CD14-positive monocyte (primary cell): ENCODE data around the gene MVB12B. TPM values are rescaled to one million over a fixed set of nuclear protein-coding genes. Genes with fewer than 3 reads are reported as not detected.

Experiments used
- DNase-seq, 3 donors: peaks; one replicate each; pipeline ENCODE4 v3.0.0-alpha.2; 2011 to 2022
- H2AFZ ChIP-seq: 2 replicates; pipeline ENCODE4 v1.6.0; 2012; ENCODE audit warnings: mild to moderate bottlenecking, low read depth, low read length, inconsistent platforms; ENCODE audit not compliant: insufficient read depth, poor library complexity, severe bottlenecking
- H3K27ac ChIP-seq, 2 donors: 1 replicate in 1 of 2; 2 replicates in 1 of 2; pipeline ENCODE4 v1.5.1; 2012 to 2013; ENCODE audit warnings: low read length in 2 of 2, control low read depth in 1 of 2, inconsistent platforms in 1 of 2, low read depth in 1 of 2, mild to moderate bottlenecking in 1 of 2
- H3K27me3 ChIP-seq, 2 donors: one replicate each; pipeline versions ENCODE4 v1.6.0 to v1.6.1; 2011 to 2013; ENCODE audit warnings: low read length in 2 of 2; ENCODE audit not compliant: control insufficient read depth in 2 of 2, insufficient read depth in 2 of 2
- H3K36me3 ChIP-seq, 2 donors: replicated peaks in 1 of 2; 1 replicate in 1 of 2; 2 replicates in 1 of 2; pipeline versions ENCODE4 v1.5.1 to v1.6.1; 2012 to 2013; ENCODE audit warnings: low read length in 2 of 2, control low read depth in 1 of 2, inconsistent platforms in 1 of 2, mild to moderate bottlenecking in 1 of 2; ENCODE audit not compliant: insufficient read depth in 2 of 2, control insufficient read depth in 1 of 2
- H3K4me1 ChIP-seq, 2 donors: 1 replicate in 1 of 2; 2 replicates in 1 of 2; pipeline versions ENCODE4 v1.5.1 to v1.6.1; 2012 to 2013; ENCODE audit warnings: low read length in 2 of 2, control low read depth in 1 of 2, inconsistent platforms in 1 of 2, mild to moderate bottlenecking in 1 of 2, moderate library complexity in 1 of 2; ENCODE audit not compliant: insufficient read depth in 2 of 2, control insufficient read depth in 1 of 2
- H3K4me2 ChIP-seq: replicated peaks from 2 replicates; pipeline ENCODE3; 2012; ENCODE audit warnings: low read length, moderate library complexity, mild to moderate bottlenecking; ENCODE audit not compliant: poor library complexity, severe bottlenecking; ENCODE audit errors: extremely low read depth
- H3K4me3 ChIP-seq, 3 experiments: fragments of 200-600 bp in 1 of 3; sonication (generic) in 1 of 3; replicated peaks in 1 of 3; 1 replicate in 2 of 3; 2 replicates in 1 of 3; pipeline ENCODE4 v1.5.1; 2011 to 2013; ENCODE audit warnings: low read length in 3 of 3, mild to moderate bottlenecking in 3 of 3, control low read depth in 2 of 3, low read depth in 2 of 3, inconsistent platforms in 1 of 3, moderate library complexity in 1 of 3
- H3K79me2 ChIP-seq: 2 replicates; pipeline ENCODE4 v1.6.0; 2012; ENCODE audit warnings: mild to moderate bottlenecking, control low read depth, inconsistent platforms, low read length, moderate library complexity; ENCODE audit not compliant: insufficient read depth
- H3K9ac ChIP-seq: 2 replicates; pipeline ENCODE4 v1.6.0; 2017; ENCODE audit warnings: low read length, mild to moderate bottlenecking; ENCODE audit not compliant: insufficient read depth, poor library complexity, severe bottlenecking
- H3K9me3 ChIP-seq, 2 donors: replicated peaks in 1 of 2; 1 replicate in 1 of 2; 2 replicates in 1 of 2; pipeline versions ENCODE4 v1.5.1 to v1.6.1; 2012 to 2013; ENCODE audit warnings: low read length in 2 of 2, control low read depth in 1 of 2; ENCODE audit not compliant: control insufficient read depth in 1 of 2, insufficient read depth in 1 of 2
- H4K20me1 ChIP-seq: 2 replicates; pipeline ENCODE4 v1.6.0; 2012; ENCODE audit warnings: mild to moderate bottlenecking, low read length, control low read depth, moderate library complexity; ENCODE audit not compliant: insufficient read depth
- H3K27ac Mint-ChIP-seq, 7 donors: one replicate each; pipeline ENCODE4 v1.8.0; 2020; ENCODE audit warnings: mild to moderate bottlenecking in 7 of 7, mixed read lengths in 7 of 7, moderate library complexity in 6 of 7, inconsistent platforms in 2 of 7
- H3K27me3 Mint-ChIP-seq, 3 donors: one replicate each; pipeline ENCODE4 v1.8.0; 2021 to 2022; ENCODE audit warnings: low read depth in 3 of 3, mild to moderate bottlenecking in 3 of 3, mixed read lengths in 3 of 3, moderate library complexity in 3 of 3, inconsistent platforms in 1 of 3
- H3K36me3 Mint-ChIP-seq, 2 donors: one replicate each; pipeline ENCODE4 v1.8.0; 2020; ENCODE audit warnings: mixed read lengths in 2 of 2, inconsistent platforms in 1 of 2, mild to moderate bottlenecking in 1 of 2
- H3K4me1 Mint-ChIP-seq: one replicate; pipeline ENCODE4 v1.8.0; 2020; ENCODE audit warnings: mild to moderate bottlenecking, mixed read lengths
- H3K4me3 Mint-ChIP-seq, 2 donors: one replicate each; pipeline ENCODE4 v1.8.0; 2020; ENCODE audit warnings: mild to moderate bottlenecking in 2 of 2, mixed read lengths in 2 of 2, moderate library complexity in 1 of 2
- H3K9me3 Mint-ChIP-seq, 7 donors: one replicate each; pipeline ENCODE4 v1.8.0; 2020 to 2022; ENCODE audit warnings: mixed read lengths in 7 of 7, mild to moderate bottlenecking in 6 of 7, moderate library complexity in 6 of 7, inconsistent platforms in 2 of 7
- WGBS: methylation state at CpG from one replicate; pipeline ENCODE4 v1.1.5; 2013; ENCODE audit warnings: missing lambda C conversion rate; ENCODE audit not compliant: insufficient coverage; 5-methylcytosine and 5-hydroxymethylcytosine counted together
- intact Hi-C, 2 donors: fragments of 100-400 bp; cut with micrococcal nuclease; formaldehyde crosslinking; loops; one replicate each; pipeline versions ENCODE4 v1.15.0 to v1.15.1; 2023
- polyA plus RNA-seq, 3 donors: library from polyadenylated mRNA; depleted of rRNA in 1 of 3; unstranded in 2 of 3; stranded (reverse) in 1 of 3; fragments of 300-500 nt in 2 of 3; fragments of >200 nt in 1 of 3; fragmentation: Illumina TruSeq in 2 of 3; gene quantifications; 1 replicate in 2 of 3; 2 replicates in 1 of 3; pipeline ENCODE4 v1.2.3, GENCODE V29; 2012 to 2021
- TF ChIP-seq, protein P1 (sequence below): fragments of 200-600 bp; IDR thresholded peaks from one replicate; pipeline ENCODE4 v1.8.0; 2022; ENCODE audit warnings: antibody characterized with exemption, mild to moderate bottlenecking

MVB12B gene
- polyA plus RNA-seq, 3 donors, result 2.8 to 8.1 (median 3.5) TPM

GRCh38 chr9:126435626-126436025 is 109.0 kb downstream of the MVB12B start:
- Mint-ChIP-seq H3K36me3 (peaks cover 34 to 35% of the 10 kb centered on the region in 2 donors), H3K27ac (no peak overlapping the region), H3K27me3 (peaks cover 0 to 3% (median 0%) of the 10 kb centered on the region in 3 donors), H3K4me3 (no peak overlapping the region), H3K4me1 (peaks cover 12% of the 10 kb centered on the region), H3K9me3 (no peaks in the 10 kb centered on the region)
- Histone ChIP-seq H3K4me3 (no peak overlapping the region), H3K27ac (no peak overlapping the region), H3K36me3 (peaks cover 0 to 33% of the 10 kb centered on the region in 2 donors), H3K4me2 (no peak overlapping the region), H3K9me3 (no peaks in the 10 kb centered on the region), H3K4me1 (peaks cover 7 to 10% of the 10 kb centered on the region in 2 donors), H4K20me1 (no peaks in the 10 kb centered on the region), H3K79me2 (no peaks in the 10 kb centered on the region), H3K9ac (no peak overlapping the region), H2AFZ (no peak overlapping the region), H3K27me3 (no peaks in the 10 kb centered on the region)
- TF ChIP-seq, protein P1, sequence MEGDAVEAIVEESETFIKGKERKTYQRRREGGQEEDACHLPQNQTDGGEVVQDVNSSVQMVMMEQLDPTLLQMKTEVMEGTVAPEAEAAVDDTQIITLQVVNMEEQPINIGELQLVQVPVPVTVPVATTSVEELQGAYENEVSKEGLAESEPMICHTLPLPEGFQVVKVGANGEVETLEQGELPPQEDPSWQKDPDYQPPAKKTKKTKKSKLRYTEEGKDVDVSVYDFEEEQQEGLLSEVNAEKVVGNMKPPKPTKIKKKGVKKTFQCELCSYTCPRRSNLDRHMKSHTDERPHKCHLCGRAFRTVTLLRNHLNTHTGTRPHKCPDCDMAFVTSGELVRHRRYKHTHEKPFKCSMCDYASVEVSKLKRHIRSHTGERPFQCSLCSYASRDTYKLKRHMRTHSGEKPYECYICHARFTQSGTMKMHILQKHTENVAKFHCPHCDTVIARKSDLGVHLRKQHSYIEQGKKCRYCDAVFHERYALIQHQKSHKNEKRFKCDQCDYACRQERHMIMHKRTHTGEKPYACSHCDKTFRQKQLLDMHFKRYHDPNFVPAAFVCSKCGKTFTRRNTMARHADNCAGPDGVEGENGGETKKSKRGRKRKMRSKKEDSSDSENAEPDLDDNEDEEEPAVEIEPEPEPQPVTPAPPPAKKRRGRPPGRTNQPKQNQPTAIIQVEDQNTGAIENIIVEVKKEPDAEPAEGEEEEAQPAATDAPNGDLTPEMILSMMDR, result no peak
- no peak for DNase-seq
- 100% methylated on average over 3 of the region's 8 CpGs for WGBS
- intact Hi-C loops, result no loop called here

GRCh38 chr9:126436545-126437267 is 110.1 kb downstream of the MVB12B start:
- H3K4me3 ChIP-seq, result no peak overlapping the region
- H3K4me1 Mint-ChIP-seq, result peaks cover under 1% of the 10 kb centered on the region
- H3K36me3 Mint-ChIP-seq, result peaks cover 35 to 38% of the 10 kb centered on the region in 2 donors
- no peaks in the 10 kb centered on the region for H3K9me3 Mint-ChIP-seq
- WGBS, result 80% methylated on average over 3 of the region's 6 CpGs
- H3K27me3 ChIP-seq, result no peaks in the 10 kb centered on the region
- no peak overlapping the region for H3K4me3 Mint-ChIP-seq
- peaks cover 0 to 33% of the 10 kb centered on the region in 2 donors for H3K36me3 ChIP-seq
- H3K9ac ChIP-seq, result no peak overlapping the region
- H3K27ac Mint-ChIP-seq, result no peak overlapping the region
- H3K27me3 Mint-ChIP-seq, result peaks cover 0 to 3% (median 0%) of the 10 kb centered on the region in 3 donors
- H3K79me2 ChIP-seq, result no peaks in the 10 kb centered on the region
- no peak overlapping the region for H2AFZ ChIP-seq
- H3K27ac ChIP-seq, result no peak overlapping the region
- H4K20me1 ChIP-seq, result no peaks in the 10 kb centered on the region
- peak in 1 of 3 donors; percentile 19 for DNase-seq
- H3K4me1 ChIP-seq, result no peaks in the 10 kb centered on the region
- no peaks in the 10 kb centered on the region for H3K9me3 ChIP-seq
- intact Hi-C loops, result no loop called here
- no peak overlapping the region for H3K4me2 ChIP-seq
- TF ChIP-seq, protein P1, result no peak
